H1 (cell line): ENCODE results near the gene AFG1L. TPM values are rescaled to one million over a fixed set of nuclear protein-coding genes. Genes with fewer than 3 reads are reported as not detected.

Experiments
- CTCF ChIA-PET: fragments of 300-600 bp; sonication (Branson Sonifier 250); formaldehyde crosslinking; loops from one replicate; lab custom pipeline; 2021; ENCODE audit not compliant: partially characterized antibody; lab: Charles Lee
- POLR2A ChIA-PET: fragments of 300-600 bp; sonication (Branson Sonifier 250); formaldehyde crosslinking; loops from one replicate; lab custom pipeline; 2021; ENCODE audit warnings: inconsistent platforms; ENCODE audit not compliant: partially characterized antibody; lab: Charles Lee
- DNase-seq, 2 experiments: peaks; one replicate each; pipeline versions ENCODE4 v3.0.0 to v3.0.0-alpha.2; 2010 to 2022; ENCODE audit warnings: low spot score in 2 of 2, low read depth in 1 of 2, mixed read lengths in 1 of 2
- FAIRE-seq: peaks from 2 replicates; lab custom pipeline; 2011; peaks lifted over from hg19 to GRCh38; lab: Jason Lieb, UNC
- H2AFZ ChIP-seq: 2 replicates; pipeline ENCODE4 v1.8.1; 2012; ENCODE audit warnings: low read length, inconsistent platforms
- H2AK5ac ChIP-seq: 2 replicates; pipeline ENCODE4 v1.6.1; 2013; ENCODE audit warnings: low read depth, low read length
- H2BK120ac ChIP-seq: replicated peaks from 2 replicates; pipeline ENCODE3; 2013; ENCODE audit warnings: low read depth, low read length, inconsistent platforms
- H2BK12ac ChIP-seq: 2 replicates; pipeline ENCODE4 v1.6.1; 2013; ENCODE audit warnings: low read depth, low read length
- H2BK15ac ChIP-seq: 2 replicates; pipeline ENCODE4 v1.6.1; 2013; ENCODE audit warnings: low read length
- H2BK20ac ChIP-seq: 2 replicates; pipeline ENCODE4 v1.6.1; 2013; ENCODE audit warnings: low read length
- H2BK5ac ChIP-seq: 2 replicates; pipeline ENCODE4 v1.6.1; 2013; ENCODE audit warnings: low read depth, low read length
- H3K14ac ChIP-seq: 2 replicates; pipeline ENCODE4 v1.6.1; 2013; ENCODE audit warnings: inconsistent platforms; ENCODE audit not compliant: insufficient read length
- H3K18ac ChIP-seq: 2 replicates; pipeline ENCODE4 v1.6.1; 2013; ENCODE audit warnings: low read length; ENCODE audit errors: extremely low read depth
- H3K23ac ChIP-seq: 2 replicates; pipeline ENCODE4 v1.6.1; 2013; ENCODE audit warnings: inconsistent platforms; ENCODE audit not compliant: insufficient read length
- H3K23me2 ChIP-seq: 2 replicates; pipeline ENCODE4 v1.6.1; 2013; ENCODE audit warnings: low read depth, low read length
- H3K27ac ChIP-seq: 2 replicates; pipeline ENCODE4 v1.6.1; 2011; ENCODE audit warnings: low read depth, low read length, inconsistent platforms
- H3K27me3 ChIP-seq, 4 experiments: replicated peaks in 1 of 4; 1 replicate in 1 of 4; 2 replicates in 3 of 4; pipeline versions ENCODE4 v1.6.1 to v1.8.1; 2011 to 2013; ENCODE audit warnings: low read length in 3 of 4, mild to moderate bottlenecking in 3 of 4, inconsistent platforms in 2 of 4, mixed read lengths in 2 of 4, moderate library complexity in 1 of 4; ENCODE audit not compliant: control insufficient read depth in 3 of 4, insufficient read depth in 3 of 4; ENCODE audit errors: extremely low read depth in 1 of 4
- H3K36me3 ChIP-seq, 4 experiments: 2 replicates each; pipeline versions ENCODE4 v1.6.1 to v1.8.1; 2011 to 2013; ENCODE audit warnings: mild to moderate bottlenecking in 4 of 4, low read length in 3 of 4, moderate library complexity in 2 of 4, control low read depth in 1 of 4, inconsistent platforms in 1 of 4; ENCODE audit not compliant: insufficient read depth in 4 of 4, control insufficient read depth in 2 of 4
- H3K4ac ChIP-seq: replicated peaks from 2 replicates; pipeline ENCODE3; 2013; ENCODE audit warnings: low read length, low read depth, mixed read lengths, inconsistent platforms; ENCODE audit not compliant: insufficient read length
- H3K4me1 ChIP-seq, 4 experiments: replicated peaks in 1 of 4; 1 replicate in 1 of 4; 2 replicates in 3 of 4; pipeline versions ENCODE4 v1.6.1 to v1.8.1; 2011 to 2013; ENCODE audit warnings: low read length in 3 of 4, inconsistent platforms in 2 of 4, mixed read lengths in 1 of 4; ENCODE audit not compliant: insufficient read depth in 4 of 4, control insufficient read depth in 3 of 4
- H3K4me2 ChIP-seq, 2 experiments: 2 replicates each; pipeline versions ENCODE4 v1.6.1 to v1.8.1; 2011 to 2013; ENCODE audit warnings: low read depth in 2 of 2, low read length in 2 of 2, control low read depth in 1 of 2, inconsistent platforms in 1 of 2, mild to moderate bottlenecking in 1 of 2; ENCODE audit not compliant: insufficient read depth in 1 of 2
- H3K4me3 ChIP-seq, 4 experiments: fragments of 200-600, 300-600 bp in 1 of 4; sonication (generic), shearing (Covaris generic), sonication (Bioruptor Twin) in 1 of 4; 2 replicates each; pipeline versions ENCODE4 v1.5.1 to v1.8.1; 2011 to 2016; ENCODE audit warnings: low read length in 4 of 4, low read depth in 3 of 4, control low read depth in 2 of 4, inconsistent platforms in 2 of 4, mild to moderate bottlenecking in 2 of 4, mixed read lengths in 1 of 4, moderate library complexity in 1 of 4; ENCODE audit not compliant: insufficient read depth in 2 of 4; ENCODE audit errors: extremely low read depth in 1 of 4
- H3K56ac ChIP-seq: replicated peaks from 2 replicates; pipeline ENCODE3; 2013; ENCODE audit warnings: low read depth, mild to moderate bottlenecking, mixed read lengths, low read length, inconsistent platforms; ENCODE audit not compliant: insufficient read length
- H3K79me1 ChIP-seq: 2 replicates; pipeline ENCODE4 v1.6.1; 2013; ENCODE audit warnings: low read depth, low read length, control low read depth
- H3K79me2 ChIP-seq, 2 experiments: 2 replicates each; pipeline versions ENCODE4 v1.6.1 to v1.8.1; 2012 to 2013; ENCODE audit warnings: low read length in 2 of 2, mild to moderate bottlenecking in 2 of 2, inconsistent platforms in 1 of 2; ENCODE audit not compliant: insufficient read depth in 2 of 2, control insufficient read depth in 1 of 2
- H3K9ac ChIP-seq, 4 experiments: replicated peaks in 1 of 4; 1 replicate in 1 of 4; 2 replicates in 3 of 4; pipeline versions ENCODE4 v1.6.1 to v1.8.1; 2011 to 2013; ENCODE audit warnings: low read depth in 3 of 4, low read length in 3 of 4, control low read depth in 2 of 4, mild to moderate bottlenecking in 2 of 4, moderate library complexity in 2 of 4, inconsistent platforms in 1 of 4; ENCODE audit errors: extremely low read depth in 1 of 4
- H3K9me3 ChIP-seq, 2 experiments: 2 replicates each; pipeline versions ENCODE4 v1.6.1 to v1.8.1; 2012 to 2013; ENCODE audit warnings: mild to moderate bottlenecking in 2 of 2, moderate library complexity in 2 of 2, control low read depth in 1 of 2, inconsistent platforms in 1 of 2, low read depth in 1 of 2, low read length in 1 of 2, mixed read lengths in 1 of 2; ENCODE audit not compliant: insufficient read depth in 2 of 2
- H4K20me1 ChIP-seq, 2 experiments: replicated peaks in 1 of 2; 2 replicates each; pipeline versions ENCODE3 to v1.8.1; 2011 to 2013; ENCODE audit warnings: inconsistent platforms in 2 of 2, low read length in 2 of 2, mild to moderate bottlenecking in 1 of 2; ENCODE audit not compliant: insufficient read depth in 2 of 2, control insufficient read depth in 1 of 2
- H4K5ac ChIP-seq: 2 replicates; pipeline ENCODE4 v1.6.1; 2013; ENCODE audit warnings: low read length, low read depth, mixed read lengths, inconsistent platforms; ENCODE audit not compliant: insufficient read length
- H4K8ac ChIP-seq: 2 replicates; pipeline ENCODE4 v1.8.0; 2013; ENCODE audit warnings: mild to moderate bottlenecking, moderate library complexity, low read length, inconsistent platforms; ENCODE audit not compliant: insufficient read depth; ENCODE audit errors: extremely low read depth
- H4K91ac ChIP-seq: replicated peaks from 2 replicates; pipeline ENCODE3; 2013; ENCODE audit warnings: low read length, mixed read lengths, inconsistent platforms; ENCODE audit not compliant: insufficient read length
- GTF2F1 ChIP-seq: IDR thresholded peaks from 2 replicates; pipeline ENCODE4 v1.6.1; 2012; ENCODE audit warnings: low read depth, low read length, improper control_type of control experiment, borderline replicate concordance
- KDM1A ChIP-seq: fragments of 200-600, 300-600 bp; sonication (generic); IDR thresholded peaks from 2 replicates; pipeline ENCODE4 v1.7.1; 2016; ENCODE audit warnings: mild to moderate bottlenecking, low read length, borderline replicate concordance
- POLR2A ChIP-seq, 2 experiments: IDR thresholded peaks; 1 replicate in 1 of 2; 2 replicates in 1 of 2; pipeline ENCODE4 v1.6.1; 2011; ENCODE audit warnings: low read depth in 2 of 2, low read length in 2 of 2, mild to moderate bottlenecking in 2 of 2; ENCODE audit errors: control extremely low read depth in 1 of 2
- SAP30 ChIP-seq: fragments of 300-600 bp; sonication (generic); IDR thresholded peaks from 2 replicates; pipeline ENCODE4 v1.7.1; 2012; ENCODE audit warnings: low read length, moderate library complexity, mild to moderate bottlenecking, inconsistent platforms; ENCODE audit not compliant: insufficient read depth, insufficient replicate concordance
- WGBS, 2 experiments: shearing (Covaris generic) in 1 of 2; methylation state at CpG; one replicate each; pipeline versions ENCODE4 v1.1.6 to v1.1.7; 2013 to 2015; ENCODE audit warnings: low lambda C conversion rate in 2 of 2, mixed read lengths in 2 of 2, inconsistent platforms in 1 of 2, low coverage in 1 of 2, missing lambda C conversion rate in 1 of 2; ENCODE audit not compliant: insufficient replicate concordance in 2 of 2, insufficient coverage in 1 of 2, insufficient read length in 1 of 2; ENCODE audit errors: extremely low coverage in 1 of 2, missing lambda C conversion rate in 1 of 2; 5-methylcytosine and 5-hydroxymethylcytosine counted together
- polyA plus RNA-seq, 7 experiments: library from polyadenylated mRNA; depleted of rRNA in 3 of 7; stranded (reverse) in 5 of 7; unstranded in 2 of 7; fragments of >200 nt in 5 of 7; fragments of 200-250 nt in 2 of 7; gene quantifications; 1 replicate in 5 of 7; 2 replicates in 1 of 7; 4 replicates in 1 of 7; pipeline versions ENCODE4 v1.2.1 to v1.2.3, GENCODE V29; 2011 to 2013; ENCODE audit warnings: missing spikeins in 2 of 7, mixed read lengths in 2 of 7
- total RNA-seq: library from RNA; stranded (reverse); fragmentation: NEBNext Ultra II Directional; extraction: Animal tissue kit (Norgen Biotek cat#: 25700); gene quantifications from 2 replicates; pipeline ENCODE4 v1.2.1, GENCODE V29; 2021

The AFG1L gene
- total and polyA plus RNA-seq, 2 of the 8 experiments (the other 6 are each of a cell fraction or from before 2014, with no cell fraction given), result 0.98 to 5.7 TPM

DNA sequence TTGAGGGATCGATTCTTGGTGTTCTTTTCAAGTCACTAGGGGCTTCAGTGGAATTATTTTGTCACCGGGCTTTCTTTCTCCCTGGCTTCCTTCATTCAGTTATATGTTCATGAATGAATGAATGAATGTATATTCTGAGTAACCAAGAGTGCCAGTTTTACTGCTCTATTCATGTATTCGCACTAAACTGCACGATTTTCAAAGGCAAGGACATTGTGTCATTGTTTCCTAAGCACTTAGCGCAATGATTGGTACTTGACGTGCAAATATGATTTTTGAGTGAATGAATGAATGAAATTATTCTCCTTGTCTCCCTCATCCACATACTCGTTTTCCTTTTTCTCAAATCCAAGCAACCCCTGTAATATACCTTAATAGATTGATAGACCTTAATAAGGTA lies 822 bp downstream of the AFG1L start:
- POLR2A ChIA-PET, result interaction anchor here (0.7 to 2.0 kb wide), 9 partner anchors 9 to 180 kb away, joined by 3 to 19 read pairs (median 4); partner anchors contain the start of gene SNX3
- Histone ChIP-seq H3K4me2 (peak overlapping the region; percentile 63 to 87), H2BK5ac (peak overlapping the region; percentile 98; the same call in 1 of the 2 replicates), H3K27me3 (no peaks in the 10 kb centered on the region), H2BK20ac (no peak overlapping the region), H3K23ac (no peak overlapping the region), H4K91ac (no peak overlapping the region), H2BK12ac (no peak overlapping the region), H2AK5ac (no peak overlapping the region), H3K4me1 (0 out of 7 replicates have a peak, but pooled peaks cover 0 to 2% (median 0%) of the 10 kb centered on the region in 4 experiments), H3K4ac (no peak overlapping the region), H2BK15ac (no peak overlapping the region), H2AFZ (peak overlapping the region; percentile 83), H3K4me3 (peak overlapping the region; percentile 74 to 94 (median 84)), H3K56ac (peak overlapping the region; percentile 9), H4K20me1 (no peaks in the 10 kb centered on the region), H3K23me2 (no peaks in the 10 kb centered on the region), H2BK120ac (no peak overlapping the region), H3K27ac (no peak overlapping the region), H3K79me1 (no peaks in the 10 kb centered on the region), H4K5ac (no peak overlapping the region), H4K8ac (0 out of 2 replicates have a peak overlapping the region, but pooled peaks have one; percentile 95), H3K9me3 (no peaks in the 10 kb centered on the region), H3K36me3 (no peaks in the 10 kb centered on the region), H3K18ac (no peak overlapping the region), H3K9ac (peak overlapping the region in 3 of 4 experiments; percentile 79 to 89 (median 86); a peak in 3 of 7 replicates), H3K14ac (no peak overlapping the region), H3K79me2 (peaks cover 0 to 5% of the 10 kb centered on the region in 2 experiments; a peak in 1 of 4 replicates)
- WGBS, 2 experiments, result 66% methylated on average over 7 of the region's 7 CpGs; no CpG with 5 or more reads in 1 of the 2 experiments
- DNase-seq (no peak), FAIRE-seq (no peak)
- CTCF ChIA-PET, result interaction anchor here (1.2 kb wide), 1 partner anchor 199 kb away, joined by 3 read pairs; no protein-coding TSS in a partner anchor
- TF ChIP-seq SAP30, result no peak
- TF ChIP-seq GTF2F1, result no peak
- no peak for TF ChIP-seq POLR2A (IDR thresholded peaks at IDR 0.05; ENCODE audit: control extremely low read depth in 1 of 2, low read depth in 2 of 2, low read length in 2 of 2)
- no peak for TF ChIP-seq KDM1A
